GM19099 (cell line): ENCODE results near the gene C4BPB.
A peak's percentile ranks its signal among the peaks of the same experiment; 100 is the strongest.

Source experiments
- POLR2A ChIP-seq: IDR thresholded peaks from 3 replicates; pipeline ENCODE4 v1.6.1; 2011; ENCODE audit warnings: low read depth; ENCODE audit not compliant: insufficient read length; ENCODE audit errors: extremely low read depth

Gene C4BPB

GRCh38 chr1:207088701-207089626 is at the start of gene C4BPB:
Gene C4BPB, plus strand, starts transcription at chr1:207088860. Its CDS starts 672 bp downstream, at chr1:207089532.
- TF ChIP-seq POLR2A: no peak

GRCh38 chr1:207039380-207040180 is 49.1 kb upstream of the C4BPB start:
- no peak for TF ChIP-seq POLR2A

DNA sequence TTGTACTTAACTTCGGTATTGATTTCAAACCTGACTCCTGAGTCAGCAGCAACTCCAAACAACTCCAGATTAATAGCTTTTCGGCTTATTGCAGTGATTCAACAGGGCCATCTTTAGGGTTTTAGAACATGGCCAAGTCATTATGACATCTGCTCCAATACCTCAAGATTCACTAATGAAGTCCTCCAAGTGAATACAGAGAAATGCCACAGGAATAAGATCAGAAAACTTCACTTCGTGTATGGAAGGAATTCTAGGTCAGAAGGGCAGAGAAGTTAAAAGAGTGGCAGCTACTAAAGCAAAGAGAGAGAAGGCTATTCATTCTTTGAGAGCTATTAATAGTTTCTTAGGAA is 48.5 kb upstream of the C4BPB start:
- TF ChIP-seq POLR2A: no peak

GRCh38 chr1:207045453-207045852 is 43.2 kb upstream of the C4BPB start:
- no peak for TF ChIP-seq POLR2A

DNA sequence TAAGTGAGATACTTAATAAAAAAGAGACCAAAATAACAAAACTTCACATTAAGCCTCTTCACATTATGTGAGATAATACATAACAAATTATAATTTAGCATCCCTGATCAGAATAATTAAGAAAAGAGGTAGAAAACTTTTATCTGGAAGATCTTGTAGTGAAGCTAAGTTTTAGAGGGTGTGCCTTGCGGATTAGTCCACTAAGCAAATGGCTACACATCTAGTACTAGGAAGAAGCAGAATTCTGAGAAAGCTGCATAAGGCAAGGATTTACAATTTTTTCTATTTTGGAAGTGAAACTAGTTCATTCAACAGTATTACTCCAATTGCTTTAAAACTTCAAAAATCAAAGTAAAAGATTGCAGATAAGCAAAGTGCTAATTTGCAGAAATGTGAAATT is 41.2 kb upstream of the C4BPB start:
- no peak for TF ChIP-seq POLR2A

- no peak for TF ChIP-seq POLR2A
Measured at GRCh38 chr1:207048041-207048440, 40.6 kb upstream of the C4BPB start.

GRCh38 chr1:207049054-207049453 is 39.6 kb upstream of the C4BPB start:
- no peak for TF ChIP-seq POLR2A

- TF ChIP-seq POLR2A: no peak
Measured at GRCh38 chr1:207049514-207049913, 39.1 kb upstream of the C4BPB start.

GRCh38 chr1:207049974-207050391 is 38.7 kb upstream of the C4BPB start:
- no peak for TF ChIP-seq POLR2A

DNA sequence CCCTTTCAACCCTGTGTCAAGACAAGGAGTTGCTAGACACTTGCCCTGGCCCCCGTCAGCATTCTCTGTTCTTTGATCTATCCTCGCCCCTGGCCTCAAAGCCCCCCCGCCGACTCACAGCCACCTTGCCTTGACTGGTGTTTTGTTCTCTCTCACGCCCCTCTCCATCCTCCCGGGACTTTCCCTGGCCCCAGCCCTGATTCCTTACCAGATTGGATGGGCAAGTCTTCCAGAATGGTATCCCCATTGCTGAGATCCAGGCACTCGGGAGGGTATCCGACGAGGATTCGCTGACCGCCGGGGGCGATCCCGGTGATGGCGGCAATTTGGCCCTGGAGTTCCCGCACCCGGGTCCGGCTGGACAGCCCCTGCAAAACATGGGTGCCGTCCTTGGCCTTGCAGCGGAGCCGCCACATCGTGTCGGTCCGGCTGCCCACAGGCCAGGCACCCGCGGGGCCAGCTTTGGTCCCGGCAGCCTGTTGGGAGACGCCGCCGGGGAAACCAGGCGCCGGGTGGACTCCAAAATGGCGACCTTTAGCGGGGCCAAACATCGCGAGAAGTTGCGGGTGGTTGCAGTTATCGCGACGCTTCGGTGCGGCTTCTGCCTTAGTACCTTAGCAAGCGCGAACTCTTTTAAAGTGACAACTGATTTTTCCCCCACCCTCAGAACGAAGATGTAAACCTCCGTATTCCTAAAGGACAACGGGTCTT is 38.0 kb upstream of the C4BPB start:
- peak; percentile 82 for TF ChIP-seq POLR2A

DNA sequence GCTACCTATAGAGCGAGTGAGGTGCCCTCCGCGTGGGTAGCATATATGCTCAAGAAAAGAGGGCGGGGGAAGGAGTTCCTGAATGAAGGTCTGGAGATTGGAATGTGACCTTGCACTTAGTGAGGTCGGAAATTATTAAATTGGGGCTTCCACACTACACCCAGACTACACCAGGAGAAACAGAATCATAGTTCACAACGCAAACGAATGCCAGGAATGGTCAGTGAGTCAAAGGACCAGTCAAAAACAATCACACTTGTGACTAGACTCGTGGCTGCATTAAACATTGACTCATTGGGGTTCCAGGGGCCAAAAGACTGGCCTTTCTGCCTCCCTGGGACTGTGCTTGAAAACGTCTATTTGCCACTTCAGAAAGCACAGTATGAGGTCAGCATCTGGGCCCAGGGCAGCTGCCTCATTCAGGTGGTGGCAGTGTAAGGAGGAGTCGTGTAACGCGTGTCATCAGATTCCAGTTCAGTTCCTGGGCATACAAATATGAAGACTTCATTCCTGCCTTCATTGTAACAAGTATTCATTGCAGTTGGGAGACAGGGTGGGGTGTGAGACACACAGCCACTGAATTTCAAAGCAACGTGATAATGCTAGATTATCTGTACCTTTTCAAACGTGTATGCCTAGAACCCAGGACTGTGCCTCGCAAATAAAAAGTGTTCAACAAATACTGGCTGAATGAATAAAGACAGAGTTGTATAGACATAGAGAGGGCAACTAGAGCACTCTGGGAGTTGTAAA is 37.3 kb upstream of the C4BPB start, which contains the start of gene YOD1:
YOD1 (minus strand) TSS at position 18 of the 753 bp plus-strand sequence. CDS start 178 bp downstream, outside the sequence.
- TF ChIP-seq POLR2A: no peak

DNA sequence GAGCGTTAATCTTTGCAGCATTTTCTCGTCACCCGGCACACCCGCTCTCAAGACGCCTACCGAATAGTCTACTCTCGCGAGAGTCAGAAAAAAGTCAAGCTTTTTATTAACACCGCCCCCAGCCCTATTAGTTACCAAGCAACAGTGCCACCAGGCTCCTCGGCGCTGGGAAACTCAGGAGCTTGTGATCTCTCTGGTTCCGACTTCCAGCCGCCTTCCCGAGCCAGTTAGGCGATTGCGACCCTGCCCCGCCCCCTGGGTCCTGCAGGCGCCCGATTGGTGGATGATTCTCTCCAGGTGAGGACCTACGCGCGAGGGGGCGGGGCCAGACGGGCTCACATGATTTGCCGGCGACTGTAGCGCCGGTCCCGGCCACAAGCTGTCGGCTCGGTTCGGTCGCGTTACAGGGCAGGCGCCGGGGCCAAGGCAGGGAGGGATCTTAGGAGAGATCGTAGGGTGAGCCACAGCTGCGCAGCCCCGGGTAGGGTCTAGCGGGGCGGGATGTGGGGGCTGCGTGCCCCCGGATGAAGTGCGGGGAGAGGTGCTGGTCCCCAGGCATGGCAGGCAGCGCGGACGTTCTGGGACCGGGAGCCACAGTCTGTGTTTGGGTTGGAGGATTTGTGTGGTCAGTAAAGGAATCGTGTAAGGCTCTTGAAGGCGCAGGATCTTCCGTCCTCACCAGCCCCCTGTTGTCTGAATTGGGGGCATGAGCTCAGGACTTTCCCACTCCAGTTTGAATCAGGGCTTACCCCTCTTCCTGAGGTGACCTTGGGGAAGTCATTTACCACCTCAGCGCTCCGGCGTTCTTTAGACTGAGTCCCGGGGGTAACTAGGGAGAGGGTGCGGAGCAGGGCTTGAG is 35.5 kb upstream of the C4BPB start, which contains the start of gene PFKFB2:
PFKFB2 (plus strand) TSS at position 365 of the 859 bp plus-strand sequence. CDS start 1,443 bp downstream, outside the sequence.
- peak; percentile 69 for TF ChIP-seq POLR2A

- TF ChIP-seq POLR2A: no peak
Measured at GRCh38 chr1:207054491-207054890, 34.2 kb upstream of the C4BPB start.
